C4-2B (cell line): ENCODE results near the gene CFAP97.

Experiments
- ZFX ChIP-seq: fragments of 450-650 bp; IDR thresholded peaks from 2 replicates; pipeline ENCODE4 v1.6.1; 2017
- TF ChIP-seq, protein P1 (sequence below): fragments of 450-650 bp; conservative IDR thresholded peaks from 2 replicates; pipeline ENCODE4 v1.5.1; 2017; ENCODE audit warnings: mild to moderate bottlenecking

DNA sequence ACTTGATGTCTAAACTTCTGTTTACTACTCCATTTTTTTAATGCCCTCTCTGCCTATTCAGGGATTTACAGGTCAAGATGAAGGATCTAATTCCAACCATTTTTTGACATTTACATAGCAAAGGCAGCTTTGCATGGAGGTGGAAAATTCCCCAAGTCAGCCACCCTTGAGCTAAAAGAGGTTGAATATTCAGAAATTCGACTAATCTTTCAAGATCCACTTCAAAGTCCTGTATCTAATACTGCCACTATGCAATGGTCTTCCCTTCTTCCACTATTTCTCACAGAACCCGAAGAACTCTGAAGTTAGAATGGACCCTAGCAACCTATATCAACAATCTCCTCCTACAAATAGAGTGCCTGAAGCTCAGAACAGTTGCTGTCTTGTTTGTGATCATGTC lies 21.6 kb downstream of the CFAP97 start:
- TF ChIP-seq, protein P1, sequence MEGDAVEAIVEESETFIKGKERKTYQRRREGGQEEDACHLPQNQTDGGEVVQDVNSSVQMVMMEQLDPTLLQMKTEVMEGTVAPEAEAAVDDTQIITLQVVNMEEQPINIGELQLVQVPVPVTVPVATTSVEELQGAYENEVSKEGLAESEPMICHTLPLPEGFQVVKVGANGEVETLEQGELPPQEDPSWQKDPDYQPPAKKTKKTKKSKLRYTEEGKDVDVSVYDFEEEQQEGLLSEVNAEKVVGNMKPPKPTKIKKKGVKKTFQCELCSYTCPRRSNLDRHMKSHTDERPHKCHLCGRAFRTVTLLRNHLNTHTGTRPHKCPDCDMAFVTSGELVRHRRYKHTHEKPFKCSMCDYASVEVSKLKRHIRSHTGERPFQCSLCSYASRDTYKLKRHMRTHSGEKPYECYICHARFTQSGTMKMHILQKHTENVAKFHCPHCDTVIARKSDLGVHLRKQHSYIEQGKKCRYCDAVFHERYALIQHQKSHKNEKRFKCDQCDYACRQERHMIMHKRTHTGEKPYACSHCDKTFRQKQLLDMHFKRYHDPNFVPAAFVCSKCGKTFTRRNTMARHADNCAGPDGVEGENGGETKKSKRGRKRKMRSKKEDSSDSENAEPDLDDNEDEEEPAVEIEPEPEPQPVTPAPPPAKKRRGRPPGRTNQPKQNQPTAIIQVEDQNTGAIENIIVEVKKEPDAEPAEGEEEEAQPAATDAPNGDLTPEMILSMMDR = no peak
- TF ChIP-seq ZFX = no peak
